HEK293 (cell line): ENCODE data around the gene BDKRB1.

Experiments
- CTCF ChIA-PET: fragments of 350-600 bp; formaldehyde crosslinking; extraction: SDS; loops from one replicate; lab custom pipeline; 2021; ENCODE audit warnings: antibody characterized with exemption; lab: Yijun Ruan, JAX
- POLR2A ChIA-PET: fragments of 300-600 bp; formaldehyde crosslinking; extraction: SDS; loops from one replicate; lab custom pipeline; 2020; ENCODE audit warnings: antibody characterized with exemption, inconsistent platforms; lab: Yijun Ruan, JAX
- H3K27ac ChIP-seq: fragments of 200-500 bp; sonication (Bioruptor generic); 2 replicates; pipeline ENCODE4 v1.5.1; 2014; ENCODE audit warnings: low read depth, low read length, control low read depth, inconsistent platforms; ENCODE audit errors: extremely low read depth
- H3K36me3 ChIP-seq, 2 experiments: fragments of 200-500 bp in 1 of 2; sonication (Bioruptor generic) in 1 of 2; 1 replicate in 1 of 2; 2 replicates in 1 of 2; pipeline ENCODE4 v1.5.1; 2014 to 2017; ENCODE audit warnings: inconsistent platforms in 2 of 2, low read length in 2 of 2; ENCODE audit not compliant: control insufficient read depth in 2 of 2, insufficient read depth in 1 of 2
- H3K4me1 ChIP-seq: fragments of 200-500 bp; sonication (Bioruptor generic); 2 replicates; pipeline ENCODE4 v1.5.1; 2014; ENCODE audit warnings: mild to moderate bottlenecking, low read length, inconsistent platforms; ENCODE audit not compliant: control insufficient read depth, insufficient read depth
- H3K4me3 ChIP-seq: 2 replicates; pipeline ENCODE4 v1.5.1; 2011; ENCODE audit warnings: low read depth, mild to moderate bottlenecking, control low read depth, low read length, moderate library complexity
- H3K9me3 ChIP-seq: fragments of 200-500 bp; sonication (Bioruptor generic); 2 replicates; pipeline ENCODE4 v1.5.1; 2014; ENCODE audit warnings: low read depth, low read length, inconsistent platforms; ENCODE audit not compliant: control insufficient read depth, insufficient read depth
- ATF2 ChIP-seq: fragments of 450-650 bp; formaldehyde crosslinking; IDR thresholded peaks from 2 replicates; pipeline ENCODE4 v1.5.1; 2016; ENCODE audit warnings: missing biosample characterization, missing genetic modification characterization, low read depth
- BCL11B ChIP-seq: fragments of 450-650 bp; formaldehyde crosslinking; IDR thresholded peaks from 2 replicates; pipeline ENCODE4 v1.5.1; 2016; ENCODE audit warnings: low read depth, missing biosample characterization, missing genetic modification characterization
- KLF16 ChIP-seq: fragments of 450-650 bp; formaldehyde crosslinking; IDR thresholded peaks from 2 replicates; pipeline ENCODE4 v1.5.1; 2017; ENCODE audit warnings: missing biosample characterization, missing genetic modification characterization
- PRDM6 ChIP-seq: fragments of 450-650 bp; formaldehyde crosslinking; IDR thresholded peaks from 2 replicates; pipeline ENCODE4 v1.5.1; 2017; ENCODE audit warnings: missing biosample characterization, missing genetic modification characterization
- SP7 ChIP-seq: fragments of 450-650 bp; formaldehyde crosslinking; IDR thresholded peaks from 2 replicates; pipeline ENCODE4 v1.5.1; 2016; ENCODE audit warnings: missing biosample characterization, missing genetic modification characterization
- ZBTB6 ChIP-seq: fragments of 450-650 bp; formaldehyde crosslinking; IDR thresholded peaks from 2 replicates; pipeline ENCODE4 v1.5.1; 2017; ENCODE audit warnings: missing biosample characterization, missing genetic modification characterization
- ZBTB8A ChIP-seq: fragments of 450-650 bp; formaldehyde crosslinking; IDR thresholded peaks from 2 replicates; pipeline ENCODE4 v1.5.1; 2016; ENCODE audit warnings: missing biosample characterization, missing genetic modification characterization
- ZIC2 ChIP-seq: fragments of 450-650 bp; formaldehyde crosslinking; IDR thresholded peaks from 2 replicates; pipeline ENCODE4 v1.5.1; 2016; ENCODE audit warnings: missing biosample characterization, missing genetic modification characterization
- ZNF16 ChIP-seq: fragments of 450-650 bp; formaldehyde crosslinking; IDR thresholded peaks from 2 replicates; pipeline ENCODE4 v1.5.1; 2016; ENCODE audit warnings: low read depth, missing biosample characterization, missing genetic modification characterization
- ZNF18 ChIP-seq: fragments of 450-650 bp; formaldehyde crosslinking; IDR thresholded peaks from 2 replicates; pipeline ENCODE4 v1.5.1; 2016; ENCODE audit warnings: missing biosample characterization, missing genetic modification characterization
- ZNF311 ChIP-seq: fragments of 450-650 bp; formaldehyde crosslinking; IDR thresholded peaks from 2 replicates; pipeline ENCODE4 v1.5.1; 2017; ENCODE audit warnings: missing biosample characterization, missing genetic modification characterization, borderline replicate concordance
- ZNF335 ChIP-seq: fragments of 450-650 bp; formaldehyde crosslinking; conservative IDR thresholded peaks from 2 replicates; pipeline ENCODE4 v1.5.1; 2016; ENCODE audit warnings: missing biosample characterization, missing genetic modification characterization
- ZNF350 ChIP-seq: fragments of 450-650 bp; formaldehyde crosslinking; IDR thresholded peaks from 2 replicates; pipeline ENCODE4 v1.5.0; 2017; ENCODE audit warnings: missing biosample characterization, mild to moderate bottlenecking, missing genetic modification characterization
- ZNF366 ChIP-seq: fragments of 450-650 bp; formaldehyde crosslinking; conservative IDR thresholded peaks from 2 replicates; pipeline ENCODE4 v1.5.1; 2016; ENCODE audit warnings: missing biosample characterization, missing genetic modification characterization
- ZNF37A ChIP-seq: fragments of 450-650 bp; IDR thresholded peaks from 2 replicates; pipeline ENCODE4 v1.5.1; 2018; ENCODE audit warnings: missing biosample characterization, missing genetic modification characterization
- ZNF391 ChIP-seq: fragments of 450-650 bp; formaldehyde crosslinking; IDR thresholded peaks from 2 replicates; pipeline ENCODE4 v1.5.1; 2016; ENCODE audit warnings: low read depth, missing biosample characterization, missing genetic modification characterization, borderline replicate concordance
- ZNF449 ChIP-seq: fragments of 450-650 bp; formaldehyde crosslinking; IDR thresholded peaks from 2 replicates; pipeline ENCODE4 v1.5.1; 2017; ENCODE audit warnings: missing biosample characterization, mild to moderate bottlenecking, missing genetic modification characterization, moderate library complexity
- ZNF529 ChIP-seq: fragments of 450-650 bp; formaldehyde crosslinking; IDR thresholded peaks from 2 replicates; pipeline ENCODE4 v1.5.1; 2017; ENCODE audit warnings: missing genetic modification characterization, missing biosample characterization; ENCODE audit not compliant: insufficient replicate concordance
- ZNF549 ChIP-seq: fragments of 450-650 bp; IDR thresholded peaks from 2 replicates; pipeline ENCODE4 v1.5.1; 2018; ENCODE audit warnings: missing biosample characterization, missing genetic modification characterization, mild to moderate bottlenecking, inconsistent platforms, moderate library complexity
- ZNF585B ChIP-seq: fragments of 450-650 bp; formaldehyde crosslinking; IDR thresholded peaks from 2 replicates; pipeline ENCODE4 v1.5.1; 2016; ENCODE audit warnings: missing biosample characterization, missing genetic modification characterization
- ZNF610 ChIP-seq: fragments of 450-650 bp; formaldehyde crosslinking; IDR thresholded peaks from 2 replicates; pipeline ENCODE4 v1.5.1; 2016; ENCODE audit warnings: missing biosample characterization, missing genetic modification characterization, borderline replicate concordance
- ZNF629 ChIP-seq: fragments of 450-650 bp; formaldehyde crosslinking; IDR thresholded peaks from 2 replicates; pipeline ENCODE4 v1.5.1; 2017; ENCODE audit warnings: missing biosample characterization, missing genetic modification characterization
- ZNF658 ChIP-seq: fragments of 450-650 bp; formaldehyde crosslinking; IDR thresholded peaks from 2 replicates; pipeline ENCODE4; 2016; ENCODE audit warnings: missing biosample characterization, missing genetic modification characterization
- ZNF785 ChIP-seq: fragments of 450-650 bp; formaldehyde crosslinking; IDR thresholded peaks from 2 replicates; pipeline ENCODE4 v1.5.1; 2016; ENCODE audit warnings: missing biosample characterization, missing genetic modification characterization
- ZSCAN18 ChIP-seq: fragments of 450-650 bp; formaldehyde crosslinking; IDR thresholded peaks from 2 replicates; pipeline ENCODE4 v1.5.1; 2016; ENCODE audit warnings: missing biosample characterization, missing genetic modification characterization

The BDKRB1 gene

GRCh38 chr14:96214793-96215192, 41.2 kb upstream of the BDKRB1 start:
- Histone ChIP-seq H3K4me1 (no peaks in the 10 kb centered on the region), H3K36me3 (no peaks in the 10 kb centered on the region)
- no peak for TF ChIP-seq ATF2 (tag by site-specific recombination)
- no peak for TF ChIP-seq ZNF366
- no peak for TF ChIP-seq ZBTB8A
- no peak for TF ChIP-seq ZNF37A (tag by site-specific recombination)
- no peak for TF ChIP-seq BCL11B
- TF ChIP-seq ZNF785, result no peak
- TF ChIP-seq ZBTB6 (tag by site-specific recombination), result no peak
- TF ChIP-seq ZNF449 (tag by site-specific recombination), result no peak
- TF ChIP-seq ZNF335, result no peak
- no peak for TF ChIP-seq PRDM6
- TF ChIP-seq ZIC2, result no peak
- no peak for TF ChIP-seq ZNF585B (tag by site-specific recombination)
- no peak for TF ChIP-seq ZNF629 (tag by site-specific recombination)
- TF ChIP-seq ZNF658 (tag by site-specific recombination), result no peak
- no peak for TF ChIP-seq ZNF350 (tag by site-specific recombination)
- TF ChIP-seq, all 188 proteins: peak for 0
- Histone ChIP-seq H3K9me3 (no peaks in the 10 kb centered on the region), H3K4me3 (no peak overlapping the region), H3K27ac (no peak overlapping the region)
- POLR2A ChIA-PET, result no interaction called here
- CTCF ChIA-PET, result interaction anchor here (0.7 to 0.8 kb wide), 2 partner anchors 92 to 670 kb away, joined by 3 read pairs; no protein-coding TSS in a partner anchor

GRCh38 chr14:96215452-96216244, 40.4 kb upstream of the BDKRB1 start:
- Histone ChIP-seq H3K36me3 (no peaks in the 10 kb centered on the region), H3K27ac (no peak overlapping the region), H3K9me3 (no peaks in the 10 kb centered on the region), H3K4me1 (no peaks in the 10 kb centered on the region), H3K4me3 (no peak overlapping the region)
- ChIA-PET POLR2A (interaction anchor here (0.7 to 1.5 kb wide), 2 partner anchors 11 kb away, joined by 3 to 4 read pairs; partner anchors contain the start of gene BDKRB2), CTCF (interaction anchor here (0.7 to 0.8 kb wide), 2 partner anchors 91 to 671 kb away, joined by 3 read pairs; no protein-coding TSS in a partner anchor)
- TF ChIP-seq ZNF529 (tag by site-specific recombination), result no peak
- no peak for TF ChIP-seq SP7 (tag by site-specific recombination)
- TF ChIP-seq ZNF549 (tag by site-specific recombination), result no peak
- no peak for TF ChIP-seq ZNF16 (tag by site-specific recombination)
- TF ChIP-seq ZNF610 (tag by site-specific recombination), result no peak
- no peak for TF ChIP-seq KLF16 (tag by site-specific recombination)
- TF ChIP-seq ZSCAN18, result no peak
- TF ChIP-seq ZNF391 (tag by site-specific recombination), result no peak
- TF ChIP-seq ZNF311, result no peak
- TF ChIP-seq ZNF18 (tag by site-specific recombination), result no peak
